ENCODE measurements around the gene ZFPM1. TPM values are rescaled to one million over a fixed set of nuclear protein-coding genes. Genes with fewer than 3 reads are reported as not detected.
"Not testable (repeated sequence)": the region's sequence is repeated elsewhere in the genome, so short reads cannot be mapped to it uniquely, and the experiment has no call there.

ZFPM1 gene
- total RNA-seq, 1 donor from 2014 or later, result 35.0 TPM

DNA sequence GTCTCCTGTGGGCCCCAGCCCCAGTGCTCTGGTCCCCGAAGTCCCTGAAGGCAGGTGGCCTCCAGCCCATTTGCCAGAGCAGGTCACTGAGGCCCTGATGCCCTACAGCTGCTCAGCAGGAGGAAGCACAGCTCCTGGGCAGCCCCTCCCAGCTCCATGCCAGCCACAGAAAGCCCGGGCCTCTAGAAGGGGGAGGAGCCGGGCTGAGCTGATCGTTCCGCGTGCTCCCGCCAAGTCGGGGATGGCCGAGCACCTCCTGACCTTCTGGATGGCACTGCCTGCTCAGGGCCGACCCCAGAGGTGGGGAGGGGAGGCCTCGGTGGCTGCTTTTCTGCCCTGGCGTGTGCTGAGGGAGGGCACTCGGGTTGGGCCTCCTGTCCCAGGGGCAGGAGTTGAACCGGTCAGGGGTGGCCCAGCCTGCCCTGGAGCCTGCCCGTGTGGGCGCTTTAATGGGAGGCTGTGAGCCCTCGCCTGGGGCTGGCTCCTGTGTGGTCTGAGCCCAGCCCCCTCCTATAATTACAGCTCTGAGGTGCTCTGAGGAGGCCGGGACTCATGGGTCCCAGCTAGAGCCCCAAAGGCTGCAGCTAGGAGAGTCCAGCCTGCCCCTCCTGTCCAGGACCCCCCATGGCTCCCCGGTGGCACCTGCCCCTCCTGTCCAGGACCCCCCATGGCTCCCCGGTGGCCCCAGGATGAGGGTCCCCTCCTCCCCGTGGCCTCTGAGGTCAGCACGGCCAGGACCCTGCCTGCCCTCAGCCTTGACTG, 29.7 kb downstream of the ZFPM1 start:
- H3K36me3 Mint-ChIP-seq (ENCODE audit: low read depth), result peaks cover 9% of the 10 kb centered on the region
- ChIA-PET CTCF (no interaction called here), POLR2A (interaction anchor here (0.9 to 1.3 kb wide), 2 partner anchors 26 to 28 kb away, joined by 3 to 4 read pairs; no protein-coding TSS in a partner anchor)
- DNase-seq, result no peak
- H3K9me3 Mint-ChIP-seq, result no peaks in the 10 kb centered on the region
- no peaks in the 10 kb centered on the region for H3K27me3 Mint-ChIP-seq
- no peak overlapping the region for H3K27ac Mint-ChIP-seq
- peaks cover 50% of the 10 kb centered on the region for H3K4me1 Mint-ChIP-seq
- intact Hi-C loops (cut with micrococcal nuclease), result loop anchor here (5.0 kb wide), 1 partner anchor 34 kb away; no protein-coding TSS in a partner anchor
- no peak overlapping the region for H3K4me3 Mint-ChIP-seq
- TF ChIP-seq, protein P1, sequence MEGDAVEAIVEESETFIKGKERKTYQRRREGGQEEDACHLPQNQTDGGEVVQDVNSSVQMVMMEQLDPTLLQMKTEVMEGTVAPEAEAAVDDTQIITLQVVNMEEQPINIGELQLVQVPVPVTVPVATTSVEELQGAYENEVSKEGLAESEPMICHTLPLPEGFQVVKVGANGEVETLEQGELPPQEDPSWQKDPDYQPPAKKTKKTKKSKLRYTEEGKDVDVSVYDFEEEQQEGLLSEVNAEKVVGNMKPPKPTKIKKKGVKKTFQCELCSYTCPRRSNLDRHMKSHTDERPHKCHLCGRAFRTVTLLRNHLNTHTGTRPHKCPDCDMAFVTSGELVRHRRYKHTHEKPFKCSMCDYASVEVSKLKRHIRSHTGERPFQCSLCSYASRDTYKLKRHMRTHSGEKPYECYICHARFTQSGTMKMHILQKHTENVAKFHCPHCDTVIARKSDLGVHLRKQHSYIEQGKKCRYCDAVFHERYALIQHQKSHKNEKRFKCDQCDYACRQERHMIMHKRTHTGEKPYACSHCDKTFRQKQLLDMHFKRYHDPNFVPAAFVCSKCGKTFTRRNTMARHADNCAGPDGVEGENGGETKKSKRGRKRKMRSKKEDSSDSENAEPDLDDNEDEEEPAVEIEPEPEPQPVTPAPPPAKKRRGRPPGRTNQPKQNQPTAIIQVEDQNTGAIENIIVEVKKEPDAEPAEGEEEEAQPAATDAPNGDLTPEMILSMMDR (IDR thresholded peaks at IDR 0.05), result no peak
- no peak for ATAC-seq (ENCODE audit: low read depth)

DNA sequence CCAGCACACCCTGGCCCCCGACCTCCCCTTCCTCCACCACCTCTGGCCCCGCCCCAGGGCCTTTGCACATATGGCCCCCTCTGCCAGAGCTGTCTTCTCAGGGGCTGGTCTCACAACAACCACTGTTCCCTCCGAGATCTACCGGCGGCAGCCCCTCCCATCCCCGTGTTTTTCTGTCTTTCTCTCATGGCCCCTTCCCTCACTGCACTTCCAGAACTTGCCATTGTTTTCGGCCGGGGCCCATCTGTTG, 30.2 kb downstream of the ZFPM1 start:
- DNase-seq (no peak), ATAC-seq (ENCODE audit: low read depth) (no peak)
- Mint-ChIP-seq H3K9me3 (no peaks in the 10 kb centered on the region), H3K4me3 (no peak overlapping the region), H3K27me3 (no peaks in the 10 kb centered on the region), H3K4me1 (peaks cover 46% of the 10 kb centered on the region), H3K27ac (no peak overlapping the region), H3K36me3 (ENCODE audit: low read depth) (peaks cover 9% of the 10 kb centered on the region)
- intact Hi-C loops (cut with micrococcal nuclease), result loop anchor here (5.0 kb wide), 1 partner anchor 34 kb away; no protein-coding TSS in a partner anchor
- TF ChIP-seq, protein P1 (IDR thresholded peaks at IDR 0.05), result no peak
- ChIA-PET CTCF (no interaction called here), POLR2A (interaction anchor here (0.9 kb wide), 1 partner anchor 28 kb away, joined by 4 read pairs; no protein-coding TSS in a partner anchor)

DNA sequence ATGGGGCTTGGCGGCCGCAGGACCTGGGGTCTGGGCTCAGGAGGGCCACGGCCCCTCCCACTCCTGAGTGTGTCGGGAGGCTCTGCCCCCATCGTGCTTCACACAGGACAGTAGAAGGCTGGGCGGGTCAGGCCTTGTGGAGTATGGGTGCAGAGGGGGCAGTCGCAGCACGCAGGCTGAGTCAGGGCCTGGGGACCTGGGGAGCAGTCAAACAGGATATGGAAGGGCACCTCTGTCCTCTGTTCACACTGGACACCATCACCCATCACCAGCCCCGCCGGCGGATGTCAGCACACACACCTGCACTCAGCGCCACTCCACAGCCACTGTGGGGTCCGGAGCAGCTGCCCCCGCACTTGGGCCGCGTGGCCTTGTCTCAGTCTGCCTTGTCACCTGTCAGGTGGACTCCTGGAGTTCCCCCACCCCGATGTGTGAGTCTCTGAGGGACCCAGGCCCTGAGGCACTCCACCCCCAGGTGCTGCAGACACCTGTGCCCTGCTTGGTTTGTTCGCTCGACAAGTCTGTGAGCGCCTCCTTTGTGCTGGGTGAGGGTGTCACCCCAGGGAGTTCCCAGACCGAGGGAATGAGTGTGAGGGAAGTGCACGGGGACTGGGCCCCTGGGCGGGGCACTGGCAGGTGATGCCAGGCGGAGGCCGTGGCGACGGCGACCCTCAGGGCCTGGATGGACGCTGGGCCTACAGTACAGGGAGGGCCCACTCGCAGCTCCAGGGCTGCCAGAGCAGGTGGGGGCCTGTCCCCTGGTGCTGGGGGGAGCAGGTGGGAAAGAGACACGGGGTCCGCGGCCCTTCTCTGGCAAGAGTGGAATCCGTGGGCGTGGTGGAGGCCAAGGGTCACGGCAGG, 31.7 kb downstream of the ZFPM1 start:
- ChIA-PET CTCF (no interaction called here), POLR2A (interaction anchor here (0.7 kb wide), 1 partner anchor 28 kb away, joined by 3 read pairs; no protein-coding TSS in a partner anchor)
- TF ChIP-seq, protein P1 (IDR thresholded peaks at IDR 0.05), result no peak
- ATAC-seq (ENCODE audit: low read depth) (no peak), DNase-seq (no peak)
- no peaks in the 10 kb centered on the region for H3K27me3 Mint-ChIP-seq
- no peaks in the 10 kb centered on the region for H3K9me3 Mint-ChIP-seq
- H3K4me1 Mint-ChIP-seq, result peaks cover 34% of the 10 kb centered on the region
- no peak overlapping the region for H3K27ac Mint-ChIP-seq
- peaks cover 14% of the 10 kb centered on the region for H3K36me3 Mint-ChIP-seq (ENCODE audit: low read depth)
- intact Hi-C loops (cut with micrococcal nuclease), result loop anchor here (5.0 kb wide), 1 partner anchor 33 kb away; no protein-coding TSS in a partner anchor
- no peak overlapping the region for H3K4me3 Mint-ChIP-seq

DNA sequence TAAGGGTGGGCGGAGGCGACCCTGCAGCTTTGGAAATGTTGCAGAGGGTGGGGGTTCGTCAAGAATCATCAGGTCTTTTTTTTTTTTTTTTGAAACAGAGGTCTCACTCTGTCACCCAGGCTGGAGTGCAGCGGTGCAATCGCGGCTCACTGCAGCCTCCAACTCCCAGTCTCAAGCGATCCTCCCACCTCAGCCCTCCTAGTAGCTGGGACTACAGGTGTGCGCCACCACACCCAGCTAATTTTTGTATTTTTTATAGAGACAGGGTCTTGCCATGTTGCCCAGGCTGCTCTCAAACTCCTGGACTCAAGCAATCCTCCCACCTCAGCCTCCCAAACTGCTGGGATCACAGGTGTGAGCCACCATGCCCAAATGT, 32.3 kb downstream of the ZFPM1 start:
- H3K36me3 Mint-ChIP-seq (ENCODE audit: low read depth), result peaks cover 14% of the 10 kb centered on the region
- CTCF ChIA-PET; intact Hi-C loops (cut with micrococcal nuclease); ATAC-seq (ENCODE audit: low read depth); POLR2A ChIA-PET; H3K4me3 Mint-ChIP-seq; DNase-seq; H3K27me3 Mint-ChIP-seq; H3K9me3 Mint-ChIP-seq; H3K27ac Mint-ChIP-seq: not testable (repeated sequence)
- peaks cover 28% of the 10 kb centered on the region for H3K4me1 Mint-ChIP-seq

DNA sequence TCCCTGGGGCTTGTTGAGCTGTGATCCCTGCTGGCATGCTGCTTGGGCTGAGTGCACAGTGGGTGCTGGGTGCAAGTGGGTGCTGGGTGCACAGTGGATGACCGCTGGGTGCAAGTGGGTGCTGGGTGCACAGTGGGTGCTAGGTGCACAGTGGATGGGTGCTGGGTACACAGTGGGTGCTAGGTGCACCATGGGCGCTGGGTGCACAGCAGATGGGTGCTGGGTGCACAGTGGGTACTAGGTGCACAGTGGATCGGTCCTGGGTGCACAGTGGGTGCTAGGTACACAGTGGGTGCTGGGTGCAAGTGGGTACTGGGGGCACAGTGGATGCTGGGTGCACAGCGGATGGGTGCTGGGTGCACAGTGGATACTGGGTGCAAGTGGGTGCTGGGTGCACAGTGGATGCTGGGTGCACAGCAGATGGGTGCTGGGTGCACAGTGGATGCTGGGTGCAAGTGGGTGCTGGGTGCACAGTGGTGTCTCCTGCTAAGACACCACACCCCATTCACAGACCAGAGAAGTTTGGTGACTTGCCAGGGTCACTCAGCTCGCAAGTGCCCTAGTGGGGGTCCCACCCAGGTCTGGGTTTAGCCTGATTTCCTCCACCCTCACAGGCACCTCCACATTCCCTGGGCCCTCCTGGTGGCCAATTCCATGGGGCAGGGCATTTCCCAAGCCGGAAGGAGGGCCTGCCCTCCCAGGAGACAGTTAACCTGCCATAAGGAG, 33.5 kb downstream of the ZFPM1 start:
- TF ChIP-seq, protein P1 (IDR thresholded peaks at IDR 0.05), result no peak
- CTCF ChIA-PET, result no interaction called here
- intact Hi-C loops (cut with micrococcal nuclease), result no loop called here

More for the DNA sequence above, 33.5 kb downstream of the ZFPM1 start:
- no peaks in the 10 kb centered on the region for H3K9me3 Mint-ChIP-seq
- ATAC-seq (ENCODE audit: low read depth) (no peak), DNase-seq (no peak)
- no peak overlapping the region for H3K4me3 Mint-ChIP-seq
- POLR2A ChIA-PET, result no interaction called here
- peaks cover 14% of the 10 kb centered on the region for H3K36me3 Mint-ChIP-seq (ENCODE audit: low read depth)
- peaks cover 18% of the 10 kb centered on the region for H3K4me1 Mint-ChIP-seq
- H3K27me3 Mint-ChIP-seq, result no peaks in the 10 kb centered on the region
- no peak overlapping the region for H3K27ac Mint-ChIP-seq
